HG03520 (cell line): Measurements from ENCODE around the gene TMEM229B.

ENCODE experiments used
- ATAC-seq: cut with Tn5 transposase; IDR thresholded peaks from one replicate; pipeline ENCODE4 v1.9.1; 2021; ENCODE audit warnings: mild to moderate bottlenecking, moderate library complexity; ENCODE audit not compliant: unreplicated experiment

Gene TMEM229B

DNA sequence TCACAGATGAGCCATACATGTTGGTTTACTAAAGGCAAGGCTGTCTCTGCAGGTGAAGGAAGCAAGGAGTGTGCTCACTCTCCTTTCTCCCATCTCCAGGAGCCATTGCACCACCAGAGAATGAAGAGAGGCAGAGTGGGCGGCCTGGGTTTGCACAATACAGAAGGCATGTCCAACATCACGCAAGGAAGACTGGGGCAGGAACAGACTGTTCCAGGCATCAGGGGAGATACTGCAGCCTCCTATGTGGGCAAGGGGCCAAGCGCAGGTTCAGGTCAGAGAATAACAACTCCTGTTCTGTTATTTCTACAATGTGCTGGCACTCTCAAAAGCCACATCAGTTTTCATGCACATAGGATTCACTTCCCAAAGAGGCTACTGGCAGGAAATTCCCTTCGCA lies 1.7 kb upstream of the TMEM229B start:
- no peak for ATAC-seq

DNA sequence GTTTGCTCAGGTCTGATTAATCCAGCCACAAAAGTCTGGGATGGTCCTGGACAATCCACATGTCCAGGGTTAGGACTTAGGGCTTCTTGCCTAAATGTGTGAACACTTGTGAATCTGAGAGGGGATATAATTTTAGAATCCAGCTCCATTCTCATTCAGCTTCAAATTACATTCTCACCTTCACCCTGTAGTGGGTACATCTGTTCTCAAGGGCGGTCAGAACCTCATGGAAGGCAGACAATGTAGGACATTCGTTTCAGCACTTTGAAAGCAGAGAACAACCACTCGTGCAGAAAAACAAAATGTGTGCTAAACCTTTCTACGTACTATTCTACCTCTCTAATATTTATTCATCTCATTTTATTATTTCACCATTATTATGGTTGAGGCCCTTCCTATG lies 1.2 kb downstream of the TMEM229B start:
- ATAC-seq: no peak

DNA sequence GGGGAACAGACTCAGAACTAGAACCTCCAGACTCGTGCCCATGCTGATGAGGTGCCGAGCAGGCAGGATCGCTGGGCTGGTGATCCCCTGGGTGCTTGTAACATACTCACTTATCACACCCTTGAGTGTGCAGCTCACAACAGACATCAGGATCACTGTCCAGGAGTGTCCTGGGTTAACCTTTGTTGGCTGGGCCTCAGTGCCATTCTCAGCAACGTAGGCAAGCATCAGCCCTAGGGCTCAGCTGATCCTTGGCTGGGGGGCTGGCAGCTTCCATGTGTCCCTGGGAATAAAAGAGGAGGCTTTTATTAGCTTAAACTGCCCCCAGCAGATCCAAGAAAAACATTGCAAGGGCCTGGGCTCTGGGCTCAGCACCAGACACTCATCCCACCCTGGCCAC lies 1.6 kb downstream of the TMEM229B start:
- ATAC-seq: no peak

DNA sequence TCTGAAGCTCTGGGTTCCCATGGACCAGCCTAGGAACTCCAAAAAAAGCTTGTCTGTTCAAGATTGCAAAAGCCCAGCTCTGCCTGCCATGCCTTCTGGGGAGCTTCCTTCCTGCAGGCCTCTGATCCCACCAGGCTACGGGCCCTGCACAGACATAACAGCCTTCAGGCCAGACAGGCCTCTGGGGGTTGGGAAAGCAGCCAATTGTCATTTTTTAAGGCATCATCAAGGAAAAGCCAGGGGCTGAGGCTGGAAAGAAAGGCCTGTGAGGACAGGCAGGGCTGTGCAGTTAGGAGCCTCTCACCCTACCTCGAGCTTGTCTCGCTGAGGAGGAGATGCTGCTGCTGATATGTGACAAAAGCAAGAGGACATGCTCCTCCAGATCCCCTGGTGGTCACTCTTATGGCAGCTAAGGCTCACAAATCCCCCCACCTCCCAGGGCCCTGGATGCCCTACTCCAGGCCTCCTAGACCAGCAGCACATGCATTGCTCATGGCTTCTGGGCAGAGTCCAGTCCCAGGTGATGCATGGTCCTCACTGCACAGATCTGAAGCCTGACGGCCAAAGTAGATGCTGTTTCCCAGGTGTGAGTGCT lies 2.9 kb downstream of the TMEM229B start:
- ATAC-seq: no peak

DNA sequence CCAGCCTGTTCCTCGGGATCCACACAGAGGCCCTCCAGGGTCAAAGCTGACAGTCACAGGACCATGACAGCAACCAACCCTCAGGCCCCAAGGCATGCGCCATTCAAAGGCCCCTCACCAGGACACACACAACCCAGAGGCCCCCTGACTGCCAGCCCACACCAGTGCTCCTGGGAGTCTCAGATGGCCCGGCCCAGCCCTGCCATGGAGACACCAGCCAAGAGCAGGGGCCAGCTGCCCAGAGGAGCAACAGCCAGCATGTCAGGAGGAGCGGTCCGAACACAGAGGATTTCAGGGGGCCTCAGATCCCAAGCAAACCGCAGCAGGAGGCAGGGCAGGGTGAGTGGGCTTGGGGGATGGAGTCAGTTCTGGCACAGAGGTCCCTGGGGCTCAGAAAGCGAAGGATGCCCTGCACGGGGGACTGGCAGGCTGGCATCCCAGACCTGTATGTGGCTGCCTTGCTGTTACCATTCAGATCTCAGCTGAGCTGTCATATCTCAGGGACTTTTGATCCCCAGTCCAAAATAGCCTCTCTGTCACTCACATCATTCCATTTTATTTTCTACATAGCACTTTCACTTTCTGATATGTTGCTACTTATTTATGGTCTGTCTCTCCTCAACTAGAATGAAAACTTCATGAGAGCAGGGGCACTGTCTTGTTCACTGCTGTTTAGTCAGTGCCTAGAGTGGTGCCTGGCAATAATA lies 4.8 kb downstream of the TMEM229B start:
- ATAC-seq: no peak

DNA sequence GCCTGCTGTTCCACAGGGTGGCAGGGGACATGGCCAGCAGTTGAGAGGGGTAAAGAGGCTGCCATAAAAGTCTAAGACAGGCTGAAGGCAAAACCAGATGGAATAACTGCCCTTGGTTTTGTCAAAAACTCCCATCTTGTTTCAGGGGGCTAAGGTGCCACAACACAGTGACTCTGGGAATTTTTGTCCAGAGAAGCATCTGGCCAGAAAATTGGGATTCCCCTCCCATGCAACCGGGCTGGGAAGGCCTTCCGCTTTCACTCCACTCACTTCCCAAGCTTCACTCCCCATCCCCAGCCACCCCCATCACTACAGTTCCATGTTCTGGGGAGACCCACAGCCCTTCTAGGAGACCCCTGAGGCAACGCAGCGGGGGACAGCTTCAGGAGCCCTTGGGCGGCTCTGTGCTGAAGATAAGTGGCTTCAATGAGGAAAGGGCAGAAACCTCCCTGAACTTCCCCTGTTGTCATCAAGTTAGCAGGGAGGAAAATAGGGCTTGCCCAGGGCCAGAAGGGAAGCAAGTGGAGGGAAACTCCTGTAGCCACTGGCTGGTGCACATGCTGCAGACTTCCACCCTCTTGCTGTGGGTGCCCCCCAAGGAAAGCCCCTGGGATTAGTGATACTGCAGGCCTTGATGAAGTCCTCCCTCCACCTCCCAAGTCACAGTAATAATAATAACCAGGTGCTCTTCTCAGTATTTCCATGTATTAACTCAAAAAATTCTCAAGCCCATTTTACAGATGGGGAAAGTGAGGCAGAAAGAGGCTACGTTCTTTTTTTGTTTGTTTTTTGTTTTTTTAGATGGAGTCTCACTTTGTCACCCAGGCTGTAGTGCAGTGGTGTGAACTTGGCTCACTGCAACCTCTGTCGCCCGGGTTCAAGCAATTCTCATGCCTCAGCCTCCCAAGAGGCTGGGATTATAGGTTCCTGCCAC lies 6.0 kb downstream of the TMEM229B start:
- no peak for ATAC-seq

DNA sequence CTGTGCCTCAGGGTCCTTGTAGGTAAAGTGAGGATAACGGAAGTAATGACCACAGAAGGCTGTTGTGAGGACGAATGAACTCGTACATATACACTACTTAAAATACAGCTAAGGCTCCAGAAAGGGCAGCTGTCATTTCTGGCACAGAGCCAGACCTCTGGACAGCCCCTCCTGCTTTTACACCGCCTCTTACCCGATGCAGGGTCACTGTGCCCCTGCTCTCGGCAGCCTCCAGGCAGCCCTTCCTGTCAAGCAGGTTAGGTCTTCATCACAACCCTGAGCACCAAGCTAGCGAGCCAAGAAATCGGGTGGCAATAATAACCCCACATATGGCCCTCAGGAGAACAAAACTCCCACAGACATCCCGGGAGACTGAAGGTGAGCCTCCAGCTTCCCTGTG lies 8.5 kb downstream of the TMEM229B start:
- ATAC-seq: no peak

GRCh38 chr14:67478800-67479084 lies 9.8 kb downstream of the TMEM229B start:
- ATAC-seq: no peak

- ATAC-seq: no peak
These were observed 10.4 kb downstream of the TMEM229B start for GRCh38 chr14:67477926-67478799.

DNA sequence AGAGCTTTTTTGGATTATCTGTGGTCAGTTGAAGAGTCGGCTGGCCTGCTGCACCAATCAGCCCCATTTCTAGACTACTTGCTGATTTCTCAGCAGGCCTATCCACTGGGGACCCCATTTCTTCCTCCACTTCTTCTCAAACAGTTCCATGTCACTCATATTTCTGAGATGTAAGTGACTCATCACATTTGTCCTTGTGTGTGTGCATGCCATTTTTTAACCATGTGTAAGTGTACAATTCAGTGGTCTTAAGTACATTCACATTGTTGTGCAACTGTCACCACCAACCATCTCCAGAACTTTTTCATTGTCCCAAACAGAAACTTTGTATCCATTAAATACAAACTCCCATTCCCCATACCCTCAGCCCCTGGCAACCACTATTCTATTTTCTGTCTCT lies 14.2 kb downstream of the TMEM229B start:
- no peak for ATAC-seq

DNA sequence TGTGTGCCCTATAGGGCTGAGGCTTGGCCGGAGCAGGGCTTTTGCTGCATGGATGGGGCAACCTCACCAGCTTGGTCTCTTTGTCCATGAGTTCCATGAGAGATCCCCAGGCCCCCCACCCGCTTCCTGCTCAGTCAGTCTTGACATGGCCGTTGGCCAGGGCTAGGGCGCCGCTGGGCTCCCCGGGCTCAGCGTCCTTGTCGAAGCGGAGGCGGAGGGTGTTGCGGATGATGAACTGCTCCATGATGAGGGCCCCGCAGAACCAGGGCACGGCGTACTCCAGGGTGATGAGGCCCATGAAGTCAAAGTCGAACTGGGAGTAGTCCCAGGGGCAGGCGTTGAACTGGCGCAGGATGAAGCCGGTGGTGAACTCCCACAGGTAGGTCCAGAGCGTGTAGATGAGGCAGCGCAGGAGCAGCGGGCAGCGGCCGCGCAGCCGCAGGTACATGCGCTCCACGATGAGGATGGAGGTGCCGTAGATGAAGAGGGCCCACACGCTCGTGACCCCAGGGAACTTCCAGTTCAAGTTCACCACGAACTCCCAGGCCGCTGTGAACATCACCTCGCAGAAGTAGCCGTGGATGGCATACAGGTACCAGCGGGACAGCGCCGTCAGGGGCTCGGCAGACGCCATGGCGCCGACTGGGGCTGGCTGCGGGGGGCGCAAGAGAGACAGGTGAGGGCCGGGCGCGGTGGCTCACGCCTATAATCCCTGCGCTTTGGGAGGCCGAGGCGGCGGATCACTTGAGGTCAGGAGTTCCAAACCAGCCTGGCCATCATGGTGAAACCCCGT lies 15.0 kb downstream of the TMEM229B start:
- no peak for ATAC-seq

DNA sequence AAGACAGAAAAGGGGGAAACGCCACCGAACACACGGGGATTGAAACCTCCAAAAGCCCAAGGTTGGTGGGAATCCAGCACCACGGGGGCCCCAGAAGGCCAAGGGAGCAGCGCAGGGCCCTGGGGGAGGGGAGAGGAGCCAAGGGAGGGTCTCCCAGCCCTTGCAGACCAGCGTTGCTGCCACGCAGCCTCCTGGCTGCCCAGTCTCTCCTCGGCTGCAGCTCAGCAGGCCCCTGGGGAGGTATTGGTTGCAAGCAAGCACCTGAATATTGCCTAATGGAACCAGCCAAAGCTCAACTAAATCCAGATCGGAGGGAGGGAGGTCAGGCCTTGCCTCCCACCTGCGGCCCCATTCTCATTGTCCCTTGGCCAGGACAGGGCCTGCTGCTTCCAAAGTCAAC lies 15.8 kb downstream of the TMEM229B start:
- ATAC-seq: no peak

DNA sequence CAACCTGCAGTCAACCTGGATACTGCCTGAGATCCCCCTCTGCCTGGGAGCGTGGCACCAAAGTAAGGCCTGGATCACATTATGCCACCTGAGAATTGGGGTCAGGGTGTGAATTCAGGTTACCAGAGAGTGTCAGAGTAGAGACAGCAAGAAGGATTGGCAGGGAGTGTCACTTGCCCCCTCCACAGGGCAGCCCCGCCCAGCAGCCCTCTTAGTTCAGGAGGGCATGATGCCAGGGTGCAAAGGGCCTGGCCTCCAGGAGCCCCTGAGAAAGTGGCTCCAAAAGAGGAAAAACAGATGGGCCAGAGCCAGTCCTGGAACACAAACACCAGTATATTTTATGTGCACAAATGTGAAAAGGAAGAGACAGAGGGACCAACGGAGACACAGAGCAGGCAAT lies 18.6 kb downstream of the TMEM229B start:
- no peak for ATAC-seq

DNA sequence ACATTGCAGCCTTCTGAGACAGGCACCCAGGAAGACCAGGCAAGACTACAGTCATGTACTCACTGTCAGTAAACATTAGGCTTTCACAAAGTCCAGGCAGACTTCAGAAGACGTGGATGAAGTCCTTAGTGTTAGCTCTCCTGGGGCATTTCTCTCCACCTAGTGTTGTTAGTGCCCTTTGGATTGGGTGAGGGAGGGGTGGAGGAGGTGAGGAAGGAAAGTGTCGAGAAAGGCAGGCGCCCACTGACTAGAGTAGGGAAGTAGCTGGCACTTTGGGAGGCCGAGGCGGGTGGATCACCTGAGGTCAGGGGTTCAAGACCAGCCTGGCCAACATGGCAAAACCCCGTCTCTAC lies 20.2 kb downstream of the TMEM229B start:
- no peak for ATAC-seq

DNA sequence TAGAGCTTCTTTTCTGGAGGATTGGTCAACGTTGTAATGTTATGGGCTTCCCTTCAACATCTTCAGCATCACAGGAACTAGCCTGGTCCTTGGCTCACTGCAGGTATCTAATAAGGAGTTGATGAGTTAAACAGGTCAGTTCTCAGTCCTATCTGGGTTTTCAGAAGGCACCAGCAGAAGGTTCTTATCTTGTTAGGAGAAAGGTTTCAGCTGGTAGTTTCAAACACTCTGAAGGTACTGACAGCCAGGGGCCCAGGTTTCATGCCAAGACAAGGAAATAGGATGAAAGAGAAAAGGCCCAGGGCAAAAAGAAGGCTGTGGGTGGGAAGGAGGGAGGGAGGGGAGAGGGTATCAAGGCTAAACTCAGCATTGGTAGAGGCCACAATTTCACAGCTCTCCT lies 21.4 kb downstream of the TMEM229B start:
- ATAC-seq: no peak

GRCh38 chr14:67464879-67465278 lies 23.6 kb downstream of the TMEM229B start:
- no peak for ATAC-seq

DNA sequence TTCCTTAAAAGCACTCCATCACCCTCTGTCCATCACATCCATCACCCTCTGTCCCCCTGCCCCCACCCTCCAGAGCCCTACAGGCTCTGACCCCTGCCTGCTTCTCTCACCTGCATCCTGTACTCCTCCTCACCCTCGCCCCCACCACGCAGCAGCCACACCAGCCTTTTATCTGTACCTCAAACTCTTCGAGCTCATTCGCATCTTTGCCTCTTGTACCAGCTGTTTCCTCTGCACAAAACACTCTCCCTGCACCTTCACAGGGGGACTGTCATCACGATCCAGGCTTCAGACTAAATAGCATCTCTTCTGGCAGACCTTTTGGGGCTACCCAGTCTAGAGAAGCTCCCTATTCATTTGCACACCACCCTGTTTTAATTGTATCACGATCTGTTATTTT lies 24.1 kb downstream of the TMEM229B start:
- no peak for ATAC-seq

GRCh38 chr14:67463900-67464299 lies 24.6 kb downstream of the TMEM229B start:
- ATAC-seq: no peak

DNA sequence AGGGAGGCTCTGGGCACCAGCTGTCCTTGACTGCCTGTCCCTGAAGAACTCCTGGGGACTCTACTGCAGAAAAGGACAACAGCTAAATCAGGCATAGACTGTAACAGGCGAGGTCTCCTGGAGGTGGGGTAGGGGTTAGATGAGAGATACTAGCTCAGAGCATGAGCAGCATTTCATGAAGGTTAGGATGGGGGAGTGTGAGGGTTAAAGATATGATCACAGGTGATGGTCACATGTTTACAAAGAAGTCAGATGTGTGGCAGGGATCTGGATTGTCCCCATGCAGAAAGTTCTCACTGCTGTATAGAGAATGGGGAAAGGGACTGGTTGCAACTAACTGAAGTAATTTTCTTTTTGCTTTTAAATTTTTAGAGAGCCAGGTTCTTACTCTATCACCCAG lies 26.5 kb downstream of the TMEM229B start:
- ATAC-seq: no peak

DNA sequence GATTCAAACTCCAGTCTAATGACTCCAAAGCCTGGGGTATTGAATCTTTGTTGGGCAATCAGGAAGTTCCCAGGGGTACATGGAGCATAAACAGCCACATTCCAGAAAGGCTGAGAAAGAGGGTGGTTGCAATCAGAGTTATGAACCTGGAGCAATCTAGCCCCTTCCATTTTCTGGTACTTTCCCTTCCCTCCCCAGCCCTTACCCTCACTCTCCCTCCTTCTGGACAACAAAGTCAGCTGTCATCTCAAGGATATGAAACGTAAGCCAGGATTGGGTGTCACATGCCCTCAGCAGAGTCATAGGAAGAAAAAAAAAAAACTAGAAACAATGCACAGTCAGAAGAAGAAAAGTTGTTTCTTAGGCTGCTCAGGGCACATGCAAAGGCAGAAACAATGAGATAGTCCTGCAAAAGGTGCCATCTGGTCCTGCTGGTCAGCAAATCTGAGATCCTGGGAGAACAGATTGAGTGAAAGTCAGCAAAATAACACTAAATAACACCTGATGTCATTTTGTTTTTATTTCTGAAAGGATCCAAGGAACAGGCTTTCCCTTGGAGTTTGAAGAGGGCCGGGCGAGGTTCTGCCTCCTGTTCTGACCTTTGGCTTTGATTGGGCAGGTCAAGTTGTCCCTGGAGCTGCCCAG lies 27.1 kb downstream of the TMEM229B start:
- no peak for ATAC-seq
